COLO668 (cell line): ENCODE results near the gene DTX3.
"Not testable (repeated sequence)": the region's sequence is repeated elsewhere in the genome, so short reads cannot be mapped to it uniquely, and the experiment has no call there.

Experiments
- DNase-seq: peaks from one replicate; lab custom pipeline; 2025; ENCODE audit not compliant: unreplicated experiment; lab: John Stamatoyannopoulos, UW

DTX3 gene

DNA sequence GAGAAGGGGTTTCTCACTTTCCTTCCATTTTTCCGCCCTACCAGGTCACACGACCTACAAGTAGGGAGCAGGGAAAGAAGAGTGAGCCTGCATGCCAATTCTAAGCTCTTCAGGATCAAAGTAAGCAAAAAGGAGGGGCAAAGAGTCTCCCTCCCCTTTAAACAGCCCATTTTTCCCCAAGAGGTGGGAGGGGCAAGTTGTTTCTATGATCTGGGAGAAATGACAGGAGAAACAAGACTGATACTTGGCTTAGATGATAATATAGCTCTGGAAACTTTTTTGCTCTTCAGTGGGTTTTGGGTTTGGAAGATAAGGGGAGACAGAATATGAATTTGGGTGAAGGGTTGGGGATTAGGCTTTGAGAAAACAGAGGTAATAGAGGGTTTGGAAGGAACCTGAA is 1.8 kb downstream of the DTX3 start:
- DNase-seq: no peak

DNA sequence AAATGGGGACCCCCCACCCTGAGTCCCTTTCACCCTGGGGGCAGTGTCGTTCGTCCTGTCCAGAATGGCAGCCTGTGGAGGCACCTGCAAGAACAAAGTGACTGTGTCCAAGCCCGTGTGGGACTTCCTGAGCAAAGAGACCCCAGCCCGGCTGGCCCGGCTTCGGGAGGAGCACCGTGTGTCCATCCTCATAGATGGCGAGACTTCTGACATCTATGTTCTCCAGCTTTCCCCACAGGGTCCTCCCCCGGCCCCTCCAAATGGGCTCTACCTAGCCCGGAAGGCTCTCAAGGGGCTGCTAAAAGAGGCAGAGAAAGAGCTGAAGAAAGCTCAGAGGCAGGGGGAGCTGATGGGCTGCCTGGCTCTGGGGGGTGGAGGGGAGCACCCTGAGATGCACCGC is 2.2 kb downstream of the DTX3 start:
- no peak for DNase-seq

DNA sequence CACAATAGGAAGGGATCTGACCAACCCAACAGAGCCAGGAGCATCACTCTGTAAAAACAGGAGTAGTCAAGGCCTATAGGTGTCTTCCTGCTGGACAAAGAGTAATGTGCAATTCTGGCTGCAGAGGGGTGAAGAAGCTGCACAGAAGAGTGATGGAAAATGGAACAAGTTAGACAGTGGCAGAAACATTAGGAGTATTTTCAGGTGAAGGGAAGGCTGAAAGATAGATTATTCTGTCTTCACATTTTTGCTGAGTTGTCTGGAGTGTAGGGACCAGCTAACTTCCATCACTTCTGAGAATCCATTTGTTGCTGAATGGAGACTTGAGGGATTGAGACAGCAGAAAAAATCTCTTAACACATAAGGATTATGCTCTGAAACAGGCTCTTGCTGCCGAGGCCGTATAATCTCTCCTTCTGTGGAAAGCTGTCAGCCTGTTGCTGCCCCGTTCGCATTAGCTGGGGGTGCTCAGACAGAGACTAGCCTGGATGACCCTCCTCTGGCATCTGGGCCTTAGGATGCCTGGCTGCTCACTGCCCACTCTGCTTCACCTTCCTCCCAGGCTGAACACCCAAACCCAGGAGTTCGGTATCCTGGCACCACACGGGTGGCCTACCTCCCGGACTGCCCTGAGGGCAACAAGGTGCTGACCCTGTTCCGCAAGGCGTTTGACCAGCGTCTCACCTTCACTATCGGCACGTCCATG is 3.5 kb downstream of the DTX3 start:
- DNase-seq: no peak

DNA sequence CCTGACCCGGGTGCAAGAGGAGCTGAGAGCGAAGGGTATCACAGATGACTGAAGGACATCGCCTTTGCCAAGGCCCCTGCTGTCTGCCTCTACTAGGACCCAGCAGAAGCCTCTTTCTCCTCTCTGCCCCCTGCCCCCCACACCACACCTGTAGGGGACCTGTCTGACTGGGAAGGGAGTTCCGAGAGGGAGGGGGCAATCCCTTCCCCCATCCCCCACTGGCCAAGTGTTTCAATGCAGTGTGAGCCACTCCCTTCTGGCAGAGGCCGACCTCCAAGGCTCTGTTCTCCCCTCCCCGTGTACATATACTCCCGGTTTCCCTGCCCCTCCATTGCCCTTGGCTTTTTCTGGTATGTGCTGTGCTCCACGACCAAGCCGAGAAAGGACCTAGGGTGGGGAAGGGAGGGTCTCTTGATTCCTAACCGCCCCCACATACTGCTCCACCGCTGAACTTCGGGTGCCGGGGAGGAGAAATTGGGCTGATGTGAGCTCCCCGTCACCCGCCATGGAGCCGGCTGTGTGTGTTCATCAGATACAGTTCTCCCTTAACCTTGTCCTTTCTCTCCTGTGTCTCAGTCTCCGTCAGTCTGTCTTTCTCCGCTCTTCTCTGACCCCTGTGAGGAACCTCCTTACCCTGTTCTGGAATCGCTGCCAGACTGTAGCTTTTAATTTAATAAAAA is 4.6 kb downstream of the DTX3 start:
- DNase-seq: no peak

DNA sequence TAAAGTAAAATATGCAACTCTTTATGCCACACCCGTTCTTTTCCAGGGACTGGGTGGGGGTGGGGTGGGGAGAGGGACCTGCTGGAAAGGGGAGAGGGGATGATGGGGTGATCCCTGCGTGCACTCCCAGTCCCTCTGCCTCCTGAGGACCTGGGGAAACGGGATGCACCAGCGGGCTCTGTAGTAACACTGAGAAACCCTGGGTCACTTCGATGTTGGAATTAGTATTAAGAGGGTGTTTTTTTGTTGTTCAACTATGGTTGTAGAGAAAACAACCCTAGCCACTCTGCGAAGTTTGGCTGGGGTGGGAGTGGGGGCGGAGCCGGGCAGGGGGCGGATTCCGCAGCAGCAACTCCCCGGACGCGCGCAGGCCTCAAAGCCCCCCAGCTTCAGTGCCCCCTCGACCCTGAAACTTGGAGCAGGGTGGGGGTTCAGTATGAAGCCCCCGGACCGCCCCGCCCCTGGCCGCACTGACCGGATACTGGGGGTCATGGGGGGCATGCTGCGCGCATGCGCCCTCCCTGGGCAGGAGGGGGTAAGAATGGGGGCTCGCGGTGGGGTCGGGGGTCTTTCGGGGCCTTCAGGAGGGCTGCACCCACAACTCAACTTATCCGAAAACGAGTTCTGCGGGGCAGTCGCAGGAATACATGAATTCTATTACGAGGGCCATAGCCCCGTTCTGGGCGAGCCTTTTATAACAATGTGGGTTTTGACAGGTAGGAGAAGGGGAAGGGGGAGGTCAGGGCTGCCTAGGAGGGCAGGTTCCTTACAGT is 5.3 kb downstream of the DTX3 start:
- DNase-seq: no peak

DNA sequence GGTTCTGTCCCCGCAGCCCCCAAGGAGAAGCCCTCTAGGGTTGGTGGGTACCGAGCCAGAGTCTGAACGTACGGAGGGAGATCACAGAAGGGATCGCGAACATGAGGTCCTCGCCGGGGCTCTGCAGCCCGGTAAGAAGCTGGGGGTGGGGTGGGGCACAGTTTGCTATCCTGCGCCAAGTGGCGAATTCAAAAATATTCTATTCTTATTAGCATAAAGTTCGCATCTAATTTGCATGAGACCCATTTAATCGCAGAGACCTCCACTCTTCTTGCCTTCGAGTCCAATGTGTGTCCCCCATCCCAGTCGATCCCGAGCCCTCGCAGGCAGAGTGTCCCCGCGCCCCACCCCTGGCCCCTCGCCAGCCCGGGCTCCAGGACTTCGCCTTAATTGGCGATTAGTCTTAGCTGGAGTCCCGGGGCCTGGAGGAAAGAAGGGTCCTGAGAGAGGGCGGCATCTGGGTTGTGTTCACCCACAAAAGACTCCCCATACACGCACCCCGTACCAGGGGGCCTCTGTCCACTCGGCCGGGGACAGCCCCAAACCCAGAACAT is 6.0 kb downstream of the DTX3 start:
- DNase-seq: no peak

DNA sequence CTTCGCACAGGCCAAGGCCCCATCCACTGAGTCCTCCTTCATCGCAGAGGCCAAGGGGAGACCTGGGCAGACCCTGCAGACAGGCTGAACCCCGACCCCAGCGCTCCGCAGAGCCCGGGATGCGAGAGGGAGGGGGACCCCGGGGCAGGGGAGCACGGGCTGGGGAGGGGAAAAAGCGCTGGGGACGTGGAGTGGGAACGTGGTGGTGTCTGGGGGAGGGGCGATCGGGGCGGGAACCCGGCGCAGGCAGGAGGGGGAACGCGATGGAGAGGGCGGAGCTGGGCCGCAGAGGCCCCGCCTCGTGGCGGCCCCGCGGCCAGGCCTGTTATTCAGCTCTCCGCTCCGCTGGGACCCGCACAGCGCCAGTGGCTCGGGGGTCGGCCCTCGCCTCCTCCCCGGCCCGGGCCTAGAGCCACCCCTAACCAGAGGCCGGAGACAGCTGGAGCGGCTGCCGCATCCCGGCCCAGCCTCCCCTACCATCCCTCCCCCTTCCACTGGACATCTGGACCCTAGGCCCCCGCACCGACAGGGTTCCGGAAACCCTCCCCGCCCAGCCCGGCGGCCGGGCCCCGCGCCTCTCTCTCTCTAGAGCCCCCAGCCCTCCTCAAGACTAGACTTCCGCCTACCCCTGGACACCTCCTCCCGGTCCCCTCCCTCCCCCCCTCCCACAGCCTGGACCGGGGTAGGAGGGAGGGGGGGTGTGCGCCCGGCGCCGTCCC is 6.6 kb downstream of the DTX3 start, which contains the start of gene ARHGEF25:
Gene ARHGEF25 (plus strand): TSS at position 328 of the 719 bp plus-strand sequence. CDS start 460 bp downstream, outside the sequence.
- peak; percentile 23 for DNase-seq

DNA sequence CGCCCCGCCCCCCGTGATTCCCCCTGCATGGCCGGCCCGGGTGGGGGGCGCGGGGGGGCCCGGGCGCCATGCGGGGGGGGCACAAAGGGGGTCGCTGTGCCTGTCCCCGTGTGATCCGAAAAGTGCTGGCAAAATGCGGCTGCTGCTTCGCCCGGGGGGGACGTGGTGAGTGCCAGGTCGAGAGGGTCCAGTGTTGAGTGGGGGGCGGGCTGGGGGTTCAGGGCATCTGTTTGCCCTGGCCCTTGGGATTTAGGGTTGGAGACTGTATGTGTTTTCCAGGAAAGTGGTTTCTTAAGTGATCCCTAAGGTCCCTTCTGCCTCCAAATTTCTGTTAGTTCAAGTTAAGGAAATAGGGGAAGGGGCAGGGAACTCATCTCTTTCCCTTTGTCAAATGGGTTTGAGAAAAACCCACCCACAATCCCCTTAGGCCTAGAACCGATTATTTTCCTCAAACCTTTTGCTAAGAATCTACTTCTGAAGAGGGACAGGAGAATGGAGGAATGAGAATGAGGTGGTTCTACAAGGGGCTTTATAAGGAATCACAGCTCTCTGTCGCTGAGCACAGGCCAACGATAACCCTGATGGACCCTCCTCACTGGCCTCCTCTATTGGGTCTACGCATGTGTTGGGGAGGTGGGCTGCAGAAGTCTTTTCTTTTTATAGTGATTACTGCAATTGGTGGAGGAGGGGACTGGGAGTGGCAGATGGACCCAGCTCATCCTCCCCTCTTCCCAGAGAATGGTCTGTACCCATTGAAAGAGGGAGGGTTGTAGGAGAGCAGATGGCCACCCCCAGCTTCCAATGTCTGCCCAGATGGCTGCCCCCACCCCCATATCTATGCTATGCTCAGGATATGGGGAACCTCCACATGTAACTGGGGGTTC is 7.4 kb downstream of the DTX3 start:
- DNase-seq: no peak

DNA sequence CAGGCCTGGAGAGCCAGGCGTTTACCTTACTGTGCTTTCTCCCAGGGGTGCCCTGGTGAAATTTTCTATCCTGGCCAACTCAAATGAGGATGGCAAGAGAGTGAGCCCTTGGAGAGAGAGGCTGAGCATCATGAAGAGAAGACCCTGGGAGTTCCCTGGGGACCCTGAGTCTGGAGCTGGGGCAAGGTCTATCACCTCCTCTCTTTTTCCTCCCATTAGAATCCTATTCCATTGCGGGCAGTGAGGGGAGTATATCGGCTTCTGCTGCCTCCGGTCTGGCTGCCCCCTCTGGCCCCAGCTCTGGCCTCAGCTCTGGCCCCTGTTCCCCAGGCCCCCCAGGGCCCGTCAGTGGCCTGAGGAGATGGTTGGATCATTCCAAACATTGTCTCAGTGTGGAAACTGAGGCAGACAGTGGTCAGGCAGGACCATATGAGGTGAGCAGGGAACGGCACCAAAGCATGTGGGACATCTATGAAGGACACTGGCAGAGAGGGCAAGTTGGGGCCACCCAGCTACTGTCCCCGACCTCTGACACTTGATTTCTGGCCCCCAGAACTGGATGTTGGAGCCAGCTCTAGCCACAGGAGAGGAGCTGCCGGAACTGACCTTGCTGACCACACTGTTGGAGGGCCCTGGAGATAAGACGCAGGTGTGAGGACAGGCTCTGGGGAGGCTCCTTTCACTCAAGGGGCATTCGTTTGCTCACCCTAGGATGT is 8.2 kb downstream of the DTX3 start:
- no peak for DNase-seq

DNA sequence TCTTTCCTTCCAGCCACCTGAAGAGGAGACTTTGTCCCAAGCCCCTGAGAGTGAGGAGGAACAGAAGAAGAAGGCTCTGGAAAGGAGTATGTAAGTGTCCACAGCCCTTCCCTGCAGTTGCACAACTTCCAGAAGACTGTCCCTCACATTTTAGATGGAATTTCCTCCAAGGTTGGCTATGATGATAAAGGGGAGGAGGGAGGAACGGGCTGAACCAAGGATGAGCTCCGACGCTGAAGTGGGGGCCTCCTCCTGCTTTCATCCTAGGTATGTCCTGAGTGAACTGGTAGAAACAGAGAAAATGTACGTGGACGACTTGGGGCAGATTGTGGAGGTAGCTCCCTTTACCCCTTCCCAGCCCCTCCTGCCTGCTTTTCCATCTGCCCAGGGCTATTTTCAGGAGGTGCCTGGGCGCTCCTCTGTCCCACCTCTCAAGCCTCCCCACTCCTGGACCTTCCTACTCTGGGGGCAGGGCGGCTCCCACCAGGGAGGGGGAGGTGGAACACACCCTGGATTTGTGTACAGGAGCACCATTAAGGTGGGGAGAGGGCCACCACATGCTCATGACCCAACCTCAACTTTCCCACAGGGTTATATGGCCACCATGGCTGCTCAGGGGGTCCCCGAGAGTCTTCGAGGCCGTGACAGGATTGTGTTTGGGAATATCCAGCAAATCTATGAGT is 8.9 kb downstream of the DTX3 start:
- DNase-seq: no peak

DNA sequence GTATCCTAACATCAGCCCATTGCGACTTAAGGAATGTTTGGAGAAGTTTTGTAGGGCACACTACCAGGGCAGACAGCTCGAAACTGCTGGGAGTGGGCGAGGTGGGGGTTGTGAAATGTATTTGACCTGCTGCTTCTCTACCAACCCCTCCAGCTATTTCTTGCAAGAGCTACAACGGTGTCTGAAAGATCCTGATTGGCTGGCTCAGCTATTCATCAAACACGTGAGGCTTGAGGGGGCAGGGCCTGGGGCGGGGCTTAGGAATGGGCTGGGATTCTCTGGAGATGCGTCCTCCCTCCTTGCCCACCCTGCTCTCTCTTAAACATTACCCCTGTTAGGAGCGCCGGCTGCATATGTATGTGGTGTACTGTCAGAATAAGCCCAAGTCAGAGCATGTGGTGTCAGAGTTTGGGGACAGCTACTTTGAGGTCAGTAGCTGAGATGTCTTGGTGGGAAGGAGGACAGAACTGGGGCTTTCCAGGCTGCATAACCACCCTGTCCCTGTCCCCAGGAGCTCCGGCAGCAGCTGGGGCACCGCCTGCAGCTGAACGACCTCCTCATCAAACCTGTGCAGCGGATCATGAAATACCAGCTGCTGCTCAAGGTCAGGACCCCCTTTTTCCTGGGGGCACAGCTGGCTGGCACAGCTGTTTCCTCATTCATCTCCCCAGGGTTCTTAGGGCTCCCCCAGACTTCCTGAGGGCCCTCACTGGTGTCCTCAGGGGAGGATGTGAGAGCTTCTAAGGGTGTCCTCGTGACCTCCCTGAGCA is 9.7 kb downstream of the DTX3 start:
- DNase-seq: no peak

DNA sequence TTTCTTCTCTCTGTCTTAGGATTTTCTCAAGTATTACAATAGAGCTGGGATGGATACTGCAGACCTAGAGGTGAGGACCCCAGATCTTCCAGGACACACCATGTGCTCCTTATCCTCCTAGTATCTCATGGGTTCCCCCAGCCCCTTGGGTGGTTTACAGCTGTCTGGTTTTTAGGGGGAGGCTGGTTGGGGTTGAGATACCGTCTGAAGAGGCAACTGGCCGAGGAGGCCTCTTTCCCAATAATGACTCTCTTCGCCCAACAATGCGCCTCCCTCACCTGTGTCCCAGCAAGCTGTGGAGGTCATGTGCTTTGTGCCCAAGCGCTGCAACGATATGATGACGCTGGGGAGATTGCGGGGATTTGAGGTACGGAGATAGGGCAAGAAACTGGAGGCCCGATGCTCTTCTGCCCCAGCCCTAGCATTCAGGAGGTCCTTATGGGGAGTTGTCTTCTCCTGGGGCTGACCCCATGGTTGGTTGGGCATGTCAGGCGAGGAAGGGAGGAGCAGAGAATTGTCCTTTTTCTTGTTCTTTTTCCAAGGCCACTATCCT is 10.4 kb downstream of the DTX3 start:
- no peak for DNase-seq

DNA sequence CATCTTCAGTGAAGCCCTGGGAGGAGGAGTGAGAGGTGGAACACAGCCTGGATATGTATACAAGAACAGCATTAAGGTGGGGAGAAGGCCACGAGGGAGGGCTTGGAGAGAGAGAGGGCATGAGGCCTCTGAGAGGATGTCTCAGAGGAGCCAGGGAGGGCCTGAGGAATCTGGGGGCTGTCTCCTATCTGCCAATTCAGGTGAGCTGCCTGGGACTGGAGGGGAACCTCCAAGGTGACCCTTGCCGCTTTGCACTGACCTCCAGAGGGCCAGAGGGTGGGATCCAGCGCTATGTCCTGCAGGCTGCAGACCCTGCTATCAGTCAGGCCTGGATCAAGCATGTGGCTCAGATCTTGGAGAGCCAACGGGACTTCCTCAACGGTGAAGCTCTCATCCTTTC is 11.0 kb downstream of the DTX3 start:
- no peak for DNase-seq

DNA sequence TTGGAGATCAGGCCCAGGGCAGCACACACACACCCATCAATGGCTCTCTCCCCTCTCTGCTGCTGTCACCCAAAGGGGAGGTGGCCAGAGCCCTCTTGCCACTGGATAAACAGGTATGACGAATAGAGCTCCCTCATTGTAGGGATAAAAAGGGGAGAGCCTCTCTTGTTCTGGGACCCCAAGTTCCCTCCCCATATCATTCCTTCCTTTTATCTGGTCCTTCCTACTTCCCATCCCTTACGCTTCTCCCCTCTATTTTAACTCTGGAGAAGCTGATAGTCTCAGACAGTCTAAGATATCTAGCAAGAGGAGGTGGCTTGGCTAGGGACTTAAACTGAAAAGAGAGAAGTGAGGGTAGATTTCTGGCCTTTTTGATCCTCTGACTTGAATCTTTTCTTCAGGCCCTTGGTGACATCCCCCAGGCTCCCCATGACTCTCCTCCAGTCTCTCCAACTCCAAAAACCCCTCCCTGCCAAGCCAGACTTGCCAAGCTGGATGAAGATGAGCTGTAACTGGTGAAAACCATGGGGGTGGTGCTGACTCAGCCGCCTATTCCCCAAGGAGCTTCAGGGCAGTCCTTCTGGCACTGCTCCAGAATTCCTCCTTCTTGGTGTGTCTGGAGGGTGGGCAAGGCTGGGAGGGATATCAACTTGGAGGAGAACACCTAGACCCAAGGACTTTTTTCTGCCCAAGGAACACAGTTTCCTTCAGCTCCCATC is 11.9 kb downstream of the DTX3 start:
- no peak for DNase-seq

DNA sequence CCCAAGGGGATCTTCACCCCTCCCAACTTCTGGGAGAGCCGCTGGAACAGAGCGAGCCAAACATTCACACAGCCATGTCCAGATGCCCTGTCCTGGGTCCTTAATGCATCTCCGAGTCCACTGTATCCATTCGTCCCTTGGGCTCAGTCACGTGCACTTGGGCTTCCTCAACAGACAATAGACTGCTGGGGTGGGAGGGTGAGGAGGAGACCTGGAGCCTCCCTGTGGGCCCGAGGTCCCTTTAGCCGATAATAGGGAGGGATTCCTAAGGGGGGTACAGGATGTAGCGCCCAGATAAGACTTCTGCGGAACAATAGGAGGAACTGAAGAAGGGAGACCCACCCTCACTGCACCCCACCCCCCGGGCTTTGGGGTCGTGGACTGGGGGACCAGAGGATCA is 13.3 kb downstream of the DTX3 start:
- DNase-seq: no peak

DNA sequence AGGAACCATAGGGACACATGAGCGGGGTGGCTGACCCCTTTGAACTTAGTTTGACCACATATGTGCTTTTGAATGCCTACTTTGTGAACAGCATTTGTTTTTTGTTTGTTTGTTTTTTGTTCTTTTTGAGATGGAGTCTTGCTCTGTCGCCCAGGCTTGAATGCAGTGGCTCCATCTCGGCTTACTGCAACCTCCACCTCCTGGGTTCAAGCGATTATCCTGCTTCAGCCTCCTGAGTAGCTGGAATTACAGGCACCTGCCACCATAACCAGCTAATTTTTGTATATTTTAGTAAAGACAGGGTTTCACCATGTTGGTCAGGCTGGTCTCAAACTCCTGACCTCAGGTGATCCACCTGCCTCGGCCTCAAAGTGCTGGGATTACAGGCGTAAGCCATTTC is 13.8 kb downstream of the DTX3 start:
- not testable (repeated sequence) for DNase-seq

DNA sequence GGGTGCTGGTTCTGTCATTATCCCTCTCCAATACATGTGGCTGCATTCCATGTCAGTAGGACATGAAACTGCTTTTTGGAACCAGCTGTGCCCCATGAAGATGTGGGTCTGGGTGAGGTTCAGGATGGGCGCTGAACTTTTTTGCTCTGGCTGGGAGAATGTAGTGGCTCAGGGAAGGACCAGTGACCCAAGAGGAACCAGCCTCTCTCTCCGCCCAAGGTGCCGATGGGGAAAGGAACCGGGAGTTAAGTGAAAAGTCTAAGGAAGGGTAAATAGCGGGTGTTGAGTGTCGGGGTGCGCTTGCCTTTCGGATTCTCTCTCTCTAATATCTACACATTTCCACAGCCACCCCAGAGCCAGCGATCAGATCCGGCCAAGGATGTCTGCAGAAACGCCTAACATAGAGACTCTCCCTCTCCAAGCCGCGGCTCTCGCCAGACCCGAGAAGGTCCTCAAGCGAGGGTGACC is 14.4 kb downstream of the DTX3 start:
- no peak for DNase-seq
